Colonic mucosa (tissue), 4 donors: ENCODE measurements around the gene PIK3CD. TPM values are rescaled to one million over a fixed set of nuclear protein-coding genes. Genes with fewer than 3 reads are reported as not detected.

Source experiments
- DNase-seq: peaks from one replicate; pipeline ENCODE4 v3.0.0-alpha.2; 2020
- H3K27ac ChIP-seq: fragments of 200-600 bp; one replicate; pipeline ENCODE4 v1.8.0; 2021
- H3K27me3 ChIP-seq: fragments of 200-600 bp; one replicate; pipeline ENCODE4 v1.8.0; 2021
- H3K36me3 ChIP-seq: fragments of 200-600 bp; one replicate; pipeline ENCODE4 v1.8.0; 2021
- H3K4me1 ChIP-seq: fragments of 200-600 bp; one replicate; pipeline ENCODE4 v1.8.0; 2021; ENCODE audit warnings: mild to moderate bottlenecking
- H3K4me3 ChIP-seq: fragments of 200-600 bp; one replicate; pipeline ENCODE4 v1.8.0; 2021
- H3K9ac ChIP-seq, 2 donors: one replicate each; pipeline ENCODE4 v1.7.0; 2013; ENCODE audit warnings: control low read depth in 2 of 2, low read depth in 2 of 2, low read length in 2 of 2
- H3K9me3 ChIP-seq: fragments of 200-600 bp; one replicate; pipeline ENCODE4 v1.8.0; 2021
- CTCF ChIP-seq: fragments of 200-600 bp; IDR thresholded peaks from one replicate; pipeline ENCODE4 v1.8.0; 2022; ENCODE audit warnings: antibody characterized with exemption, mild to moderate bottlenecking
- intact Hi-C: fragments of 100-400 bp; cut with DNase I; formaldehyde crosslinking; loops from one replicate; pipeline ENCODE4 v1.14.1; 2022
- total RNA-seq, 2 donors: library from RNA; stranded (reverse); fragmentation: NEBNext Ultra II Directional in 1 of 2; extraction: Animal tissue kit (Norgen Biotek cat#: 25700) in 1 of 2; gene quantifications; one replicate each; pipeline ENCODE4 v1.2.1, GENCODE V29; 2021
- donor health status: healthy.
- donor health status: DM: no; HTN: no; CAD: no.
- donor health status: DM: no; HTN: no; CAD: no.

PIK3CD gene
- total RNA-seq: 1 to 10 TPM; 3.5 TPM

GRCh38 chr1:9651565-9652378 lies at the start of gene PIK3CD:
Gene PIK3CD (plus strand): TSS chr1:9651731. CDS start chr1:9710456, 58,725 bp downstream.
- no peaks in the 10 kb centered on the region for H3K9me3 ChIP-seq
- peak within 1 kb of the TSS; percentile 40 to 56 for H3K9ac ChIP-seq
- peak within 1 kb of the TSS; percentile 44 for H3K4me3 ChIP-seq
- peaks cover 31% of the 10 kb centered on the region for H3K27me3 ChIP-seq
- intact Hi-C loops: no loop called here
- no peak for DNase-seq
- H3K27ac ChIP-seq: peak within 1 kb of the TSS; percentile 70
- no peaks in the 10 kb centered on the region for H3K4me1 ChIP-seq
- TF ChIP-seq CTCF: no peak
- H3K36me3 ChIP-seq: no peaks in the 10 kb centered on the region

- no peak overlapping the region for H3K9ac ChIP-seq
- H3K27me3 ChIP-seq: no peaks in the 10 kb centered on the region
- DNase-seq: no peak
- H3K4me3 ChIP-seq: no peak overlapping the region
- no peaks in the 10 kb centered on the region for H3K36me3 ChIP-seq
- H3K9me3 ChIP-seq: no peaks in the 10 kb centered on the region
- intact Hi-C loops: no loop called here
- no peak overlapping the region for H3K27ac ChIP-seq
- no peak for TF ChIP-seq CTCF
- no peaks in the 10 kb centered on the region for H3K4me1 ChIP-seq
These were observed 49.4 kb upstream of the PIK3CD start for GRCh38 chr1:9601942-9602793.

- H3K4me3 ChIP-seq: no peak overlapping the region
- no peak for DNase-seq
- no peak overlapping the region for H3K9ac ChIP-seq
- no peak for TF ChIP-seq CTCF
- intact Hi-C loops: no loop called here
- H3K9me3 ChIP-seq: no peaks in the 10 kb centered on the region
- no peaks in the 10 kb centered on the region for H3K4me1 ChIP-seq
- H3K27me3 ChIP-seq: no peaks in the 10 kb centered on the region
- H3K27ac ChIP-seq: no peak overlapping the region
- no peaks in the 10 kb centered on the region for H3K36me3 ChIP-seq
These were observed 48.8 kb upstream of the PIK3CD start for GRCh38 chr1:9602794-9603167.

- intact Hi-C loops: no loop called here
- Histone ChIP-seq H3K27me3 (no peaks in the 10 kb centered on the region), H3K9ac (no peak overlapping the region), H3K27ac (no peak overlapping the region), H3K4me1 (no peaks in the 10 kb centered on the region), H3K36me3 (no peaks in the 10 kb centered on the region), H3K4me3 (no peak overlapping the region), H3K9me3 (no peaks in the 10 kb centered on the region)
- no peak for DNase-seq
- no peak for TF ChIP-seq CTCF
These were observed 48.2 kb upstream of the PIK3CD start for GRCh38 chr1:9603307-9603706.

GRCh38 chr1:9603766-9604753 lies 47.5 kb upstream of the PIK3CD start:
- Histone ChIP-seq H3K36me3 (no peaks in the 10 kb centered on the region), H3K9me3 (no peaks in the 10 kb centered on the region), H3K9ac (no peak overlapping the region), H3K27ac (no peak overlapping the region), H3K27me3 (no peaks in the 10 kb centered on the region), H3K4me3 (no peak overlapping the region), H3K4me1 (no peaks in the 10 kb centered on the region)
- no peak for DNase-seq
- intact Hi-C loops: no loop called here
- no peak for TF ChIP-seq CTCF
